Measurements from ENCODE around the gene DMXL1. TPM values are rescaled to one million over a fixed set of nuclear protein-coding genes. Genes with fewer than 3 reads are reported as not detected.

The DMXL1 gene
- total RNA-seq, 1 experiment from 2014 or later = 29.2 TPM

DNA sequence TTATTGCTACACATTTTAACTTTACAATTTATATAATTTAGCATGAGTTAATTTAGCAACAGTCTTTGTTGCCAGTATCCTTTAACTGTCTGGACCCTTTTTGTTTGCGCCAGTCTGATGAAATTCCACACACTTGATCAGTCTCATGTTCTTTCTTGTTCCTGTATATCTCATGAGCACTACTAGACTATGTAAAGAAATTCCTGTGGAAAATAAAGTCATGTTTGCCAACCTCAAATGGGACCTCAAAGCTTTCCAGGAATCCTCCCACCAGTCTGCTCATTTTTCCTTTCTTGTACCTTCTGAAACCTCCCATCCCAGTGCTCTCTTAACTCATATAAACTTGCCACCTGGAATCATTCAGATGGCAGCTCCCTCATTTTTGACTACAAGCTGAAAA, 8.0 kb downstream of the DMXL1 start:
- Histone ChIP-seq H3K9me3 (ENCODE audit: control insufficient read depth, insufficient read depth, low read depth, low read length) (no peaks in the 10 kb centered on the region), H3K36me3 (ENCODE audit: control insufficient read depth, insufficient read depth, low read length) (no peaks in the 10 kb centered on the region), H3K27ac (ENCODE audit: low read length) (no peak overlapping the region), H3K4me1 (ENCODE audit: control insufficient read depth, insufficient read depth, low read length) (no peaks in the 10 kb centered on the region), H3K4me3 (ENCODE audit: low read depth in 2 of 2, low read length in 2 of 2) (no peak overlapping the region), H3K27me3 (ENCODE audit: control insufficient read depth, insufficient read depth, low read length) (no peaks in the 10 kb centered on the region)
- ATAC-seq (no peak), DNase-seq (ENCODE audit: low read depth, low spot score) (no peak)
- intact Hi-C loops (cut with micrococcal nuclease; ENCODE audit: unreplicated experiment) = no loop called here
- BruUV-seq (replicated peaks) = no TSS peak
- in situ Hi-C loops (cut with HindIII; ENCODE audit: low pct_unique_long_range_greater_than_20kb, low sequenced_read_pairs) = no loop called here
- POLR2A ChIA-PET = no interaction called here
- TF ChIP-seq, protein P1, sequence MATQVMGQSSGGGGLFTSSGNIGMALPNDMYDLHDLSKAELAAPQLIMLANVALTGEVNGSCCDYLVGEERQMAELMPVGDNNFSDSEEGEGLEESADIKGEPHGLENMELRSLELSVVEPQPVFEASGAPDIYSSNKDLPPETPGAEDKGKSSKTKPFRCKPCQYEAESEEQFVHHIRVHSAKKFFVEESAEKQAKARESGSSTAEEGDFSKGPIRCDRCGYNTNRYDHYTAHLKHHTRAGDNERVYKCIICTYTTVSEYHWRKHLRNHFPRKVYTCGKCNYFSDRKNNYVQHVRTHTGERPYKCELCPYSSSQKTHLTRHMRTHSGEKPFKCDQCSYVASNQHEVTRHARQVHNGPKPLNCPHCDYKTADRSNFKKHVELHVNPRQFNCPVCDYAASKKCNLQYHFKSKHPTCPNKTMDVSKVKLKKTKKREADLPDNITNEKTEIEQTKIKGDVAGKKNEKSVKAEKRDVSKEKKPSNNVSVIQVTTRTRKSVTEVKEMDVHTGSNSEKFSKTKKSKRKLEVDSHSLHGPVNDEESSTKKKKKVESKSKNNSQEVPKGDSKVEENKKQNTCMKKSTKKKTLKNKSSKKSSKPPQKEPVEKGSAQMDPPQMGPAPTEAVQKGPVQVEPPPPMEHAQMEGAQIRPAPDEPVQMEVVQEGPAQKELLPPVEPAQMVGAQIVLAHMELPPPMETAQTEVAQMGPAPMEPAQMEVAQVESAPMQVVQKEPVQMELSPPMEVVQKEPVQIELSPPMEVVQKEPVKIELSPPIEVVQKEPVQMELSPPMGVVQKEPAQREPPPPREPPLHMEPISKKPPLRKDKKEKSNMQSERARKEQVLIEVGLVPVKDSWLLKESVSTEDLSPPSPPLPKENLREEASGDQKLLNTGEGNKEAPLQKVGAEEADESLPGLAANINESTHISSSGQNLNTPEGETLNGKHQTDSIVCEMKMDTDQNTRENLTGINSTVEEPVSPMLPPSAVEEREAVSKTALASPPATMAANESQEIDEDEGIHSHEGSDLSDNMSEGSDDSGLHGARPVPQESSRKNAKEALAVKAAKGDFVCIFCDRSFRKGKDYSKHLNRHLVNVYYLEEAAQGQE (IDR thresholded peaks at IDR 0.05; ENCODE audit: insufficient read depth in 1 of 2, low read depth in 2 of 2, low read length in 1 of 2) = no peak
- TF ChIP-seq SIN3A (IDR thresholded peaks at IDR 0.05; ENCODE audit: borderline replicate concordance, insufficient read depth, low read depth, low read length) (no peak), TCF7L2 (IDR thresholded peaks at IDR 0.05; ENCODE audit: low read depth, low read length) (no peak), POLR2AphosphoS5 (IDR thresholded peaks at IDR 0.05; ENCODE audit: low read depth, low read length) (no peak)
- TF ChIP-seq, protein P2, sequence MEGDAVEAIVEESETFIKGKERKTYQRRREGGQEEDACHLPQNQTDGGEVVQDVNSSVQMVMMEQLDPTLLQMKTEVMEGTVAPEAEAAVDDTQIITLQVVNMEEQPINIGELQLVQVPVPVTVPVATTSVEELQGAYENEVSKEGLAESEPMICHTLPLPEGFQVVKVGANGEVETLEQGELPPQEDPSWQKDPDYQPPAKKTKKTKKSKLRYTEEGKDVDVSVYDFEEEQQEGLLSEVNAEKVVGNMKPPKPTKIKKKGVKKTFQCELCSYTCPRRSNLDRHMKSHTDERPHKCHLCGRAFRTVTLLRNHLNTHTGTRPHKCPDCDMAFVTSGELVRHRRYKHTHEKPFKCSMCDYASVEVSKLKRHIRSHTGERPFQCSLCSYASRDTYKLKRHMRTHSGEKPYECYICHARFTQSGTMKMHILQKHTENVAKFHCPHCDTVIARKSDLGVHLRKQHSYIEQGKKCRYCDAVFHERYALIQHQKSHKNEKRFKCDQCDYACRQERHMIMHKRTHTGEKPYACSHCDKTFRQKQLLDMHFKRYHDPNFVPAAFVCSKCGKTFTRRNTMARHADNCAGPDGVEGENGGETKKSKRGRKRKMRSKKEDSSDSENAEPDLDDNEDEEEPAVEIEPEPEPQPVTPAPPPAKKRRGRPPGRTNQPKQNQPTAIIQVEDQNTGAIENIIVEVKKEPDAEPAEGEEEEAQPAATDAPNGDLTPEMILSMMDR (IDR thresholded peaks at IDR 0.05) = no peak
- CTCF ChIA-PET = no interaction called here

DNA sequence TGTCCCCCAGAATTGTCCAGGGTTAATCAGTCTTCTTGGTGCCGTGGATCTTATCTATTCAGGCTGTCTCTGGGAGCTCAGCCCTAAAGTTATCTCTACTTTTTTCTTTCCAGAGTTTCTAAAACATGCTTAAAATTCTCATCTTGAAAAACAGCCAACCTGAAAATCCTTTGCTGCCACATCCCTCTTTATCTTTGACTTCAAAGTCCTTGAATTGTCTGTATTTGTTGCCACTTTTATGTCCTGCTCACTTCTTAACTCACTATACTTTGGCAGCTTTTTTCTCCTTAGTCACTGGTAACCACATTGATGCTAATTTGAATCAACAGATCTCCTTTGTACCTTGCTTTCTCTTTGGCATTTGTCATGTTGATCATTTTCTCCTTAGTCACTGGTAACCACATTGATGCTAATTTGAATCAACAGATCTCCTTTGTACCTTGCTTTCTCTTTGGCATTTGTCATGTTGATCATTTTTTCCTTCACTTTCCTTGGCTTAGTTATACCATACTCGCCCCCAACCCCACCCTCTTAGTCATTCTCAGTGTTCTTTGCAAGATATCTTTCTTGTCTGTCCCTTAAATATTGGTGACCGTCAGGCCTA, 8.5 kb downstream of the DMXL1 start:
- ChIA-PET CTCF (no interaction called here), POLR2A (no interaction called here)
- no TSS peak for BruUV-seq (replicated peaks)
- TF ChIP-seq, protein P2 (IDR thresholded peaks at IDR 0.05) = no peak
- TF ChIP-seq, protein P1 (IDR thresholded peaks at IDR 0.05; ENCODE audit: insufficient read depth in 1 of 2, low read depth in 2 of 2, low read length in 1 of 2) = no peak
- no peak for TF ChIP-seq TCF7L2 (IDR thresholded peaks at IDR 0.05; ENCODE audit: low read depth, low read length)
- TF ChIP-seq POLR2AphosphoS5 (IDR thresholded peaks at IDR 0.05; ENCODE audit: low read depth, low read length) = no peak
- no peak for TF ChIP-seq SIN3A (IDR thresholded peaks at IDR 0.05; ENCODE audit: borderline replicate concordance, insufficient read depth, low read depth, low read length)
- in situ Hi-C loops (cut with HindIII; ENCODE audit: low pct_unique_long_range_greater_than_20kb, low sequenced_read_pairs) = no loop called here
- Histone ChIP-seq H3K27me3 (ENCODE audit: control insufficient read depth, insufficient read depth, low read length) (no peaks in the 10 kb centered on the region), H3K9me3 (ENCODE audit: control insufficient read depth, insufficient read depth, low read depth, low read length) (no peaks in the 10 kb centered on the region), H3K36me3 (ENCODE audit: control insufficient read depth, insufficient read depth, low read length) (no peaks in the 10 kb centered on the region), H3K4me3 (ENCODE audit: low read depth in 2 of 2, low read length in 2 of 2) (no peak overlapping the region), H3K4me1 (ENCODE audit: control insufficient read depth, insufficient read depth, low read length) (no peaks in the 10 kb centered on the region), H3K27ac (ENCODE audit: low read length) (no peak overlapping the region)
- ATAC-seq (no peak), DNase-seq (ENCODE audit: low read depth, low spot score) (no peak)
- intact Hi-C loops (cut with micrococcal nuclease; ENCODE audit: unreplicated experiment) = no loop called here

Data from Panc1 (cell line).